GM12878 (cell line): ENCODE results near the gene RTN4R.

ENCODE experiments used
- CTCF ChIP-seq, 3 experiments: IDR thresholded peaks in 2 of 3; conservative IDR thresholded peaks in 1 of 3; 2 replicates each; pipeline ENCODE4 v1.5.1; 2011; ENCODE audit warnings: low read depth in 3 of 3, low read length in 3 of 3, mild to moderate bottlenecking in 3 of 3, control low read depth in 2 of 3, moderate library complexity in 2 of 3, inconsistent platforms in 1 of 3, mixed read lengths in 1 of 3; ENCODE audit not compliant: control insufficient read depth in 2 of 3, insufficient read depth in 1 of 3; ENCODE audit errors: extremely low read depth in 1 of 3
- NRF1 ChIP-seq: conservative IDR thresholded peaks from 2 replicates; pipeline ENCODE4 v1.6.1; 2011; ENCODE audit warnings: mild to moderate bottlenecking, low read depth, low read length, improper control_type of control experiment
- SMC3 ChIP-seq: IDR thresholded peaks from 2 replicates; pipeline ENCODE4 v1.6.1; 2011; ENCODE audit warnings: low read length, improper control_type of control experiment, borderline replicate concordance
- STAT3 ChIP-seq: IDR thresholded peaks from 2 replicates; pipeline ENCODE4 v1.6.1; 2011; ENCODE audit warnings: low read depth, low read length, improper control_type of control experiment
- TF ChIP-seq, protein P1 (sequence below): fragments of 450-650 bp; IDR thresholded peaks from 2 replicates; pipeline ENCODE4 v1.6.1; 2017; ENCODE audit warnings: mild to moderate bottlenecking, moderate library complexity

DNA sequence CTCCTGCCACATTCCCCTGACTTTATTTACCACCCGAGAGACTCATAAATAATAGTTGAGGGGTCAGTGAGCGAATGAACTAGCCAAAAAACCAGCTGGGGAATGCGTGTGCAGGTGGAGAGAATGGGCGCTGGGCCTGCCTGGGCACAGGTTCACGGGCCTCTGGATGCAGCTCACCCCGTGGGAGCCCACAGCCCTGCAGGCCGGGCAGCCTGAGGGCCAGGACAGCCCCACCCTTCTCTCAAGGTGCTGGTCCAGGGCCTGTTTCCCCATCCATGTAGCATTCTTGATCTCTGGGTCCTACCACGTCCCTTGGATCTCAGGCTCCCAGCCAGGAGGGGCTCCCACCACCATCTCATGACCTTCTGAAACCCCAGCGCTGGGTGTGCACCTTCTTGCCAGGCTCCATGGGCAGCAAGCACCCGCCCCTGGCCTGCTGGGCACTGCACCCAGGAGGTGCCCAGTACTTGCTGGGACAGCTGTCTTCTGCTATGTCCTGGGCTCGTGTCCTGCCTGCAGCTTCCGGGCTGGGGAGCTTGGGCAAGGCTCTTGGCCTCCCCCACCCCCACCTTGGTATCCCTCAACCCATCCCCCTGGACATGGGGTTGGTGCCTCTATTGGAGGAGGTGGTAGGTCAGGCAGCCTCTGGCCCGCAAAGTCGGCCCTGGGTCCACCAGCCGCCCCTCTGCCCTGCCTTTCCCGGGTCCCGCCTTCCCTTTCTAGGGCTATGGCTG lies 74.2 kb downstream of the RTN4R start:
- no peak for TF ChIP-seq CTCF (IDR thresholded peaks at IDR 0.05 in 2 of 3, conservative IDR thresholded peaks at IDR 0.05 in 1 of 3; ENCODE audit: control insufficient read depth in 2 of 3, extremely low read depth in 1 of 3, insufficient read depth in 1 of 3, low read depth in 3 of 3, low read length in 3 of 3)
- TF ChIP-seq STAT3, result no peak
- no peak for TF ChIP-seq NRF1
- TF ChIP-seq SMC3, result no peak
- TF ChIP-seq, protein P1, sequence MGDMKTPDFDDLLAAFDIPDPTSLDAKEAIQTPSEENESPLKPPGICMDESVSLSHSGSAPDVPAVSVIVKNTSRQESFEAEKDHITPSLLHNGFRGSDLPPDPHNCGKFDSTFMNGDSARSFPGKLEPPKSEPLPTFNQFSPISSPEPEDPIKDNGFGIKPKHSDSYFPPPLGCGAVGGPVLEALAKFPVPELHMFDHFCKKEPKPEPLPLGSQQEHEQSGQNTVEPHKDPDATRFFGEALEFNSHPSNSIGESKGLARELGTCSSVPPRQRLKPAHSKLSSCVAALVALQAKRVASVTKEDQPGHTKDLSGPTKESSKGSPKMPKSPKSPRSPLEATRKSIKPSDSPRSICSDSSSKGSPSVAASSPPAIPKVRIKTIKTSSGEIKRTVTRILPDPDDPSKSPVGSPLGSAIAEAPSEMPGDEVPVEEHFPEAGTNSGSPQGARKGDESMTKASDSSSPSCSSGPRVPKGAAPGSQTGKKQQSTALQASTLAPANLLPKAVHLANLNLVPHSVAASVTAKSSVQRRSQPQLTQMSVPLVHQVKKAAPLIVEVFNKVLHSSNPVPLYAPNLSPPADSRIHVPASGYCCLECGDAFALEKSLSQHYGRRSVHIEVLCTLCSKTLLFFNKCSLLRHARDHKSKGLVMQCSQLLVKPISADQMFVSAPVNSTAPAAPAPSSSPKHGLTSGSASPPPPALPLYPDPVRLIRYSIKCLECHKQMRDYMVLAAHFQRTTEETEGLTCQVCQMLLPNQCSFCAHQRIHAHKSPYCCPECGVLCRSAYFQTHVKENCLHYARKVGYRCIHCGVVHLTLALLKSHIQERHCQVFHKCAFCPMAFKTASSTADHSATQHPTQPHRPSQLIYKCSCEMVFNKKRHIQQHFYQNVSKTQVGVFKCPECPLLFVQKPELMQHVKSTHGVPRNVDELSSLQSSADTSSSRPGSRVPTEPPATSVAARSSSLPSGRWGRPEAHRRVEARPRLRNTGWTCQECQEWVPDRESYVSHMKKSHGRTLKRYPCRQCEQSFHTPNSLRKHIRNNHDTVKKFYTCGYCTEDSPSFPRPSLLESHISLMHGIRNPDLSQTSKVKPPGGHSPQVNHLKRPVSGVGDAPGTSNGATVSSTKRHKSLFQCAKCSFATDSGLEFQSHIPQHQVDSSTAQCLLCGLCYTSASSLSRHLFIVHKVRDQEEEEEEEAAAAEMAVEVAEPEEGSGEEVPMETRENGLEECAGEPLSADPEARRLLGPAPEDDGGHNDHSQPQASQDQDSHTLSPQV, result no peak
